T-helper 1 cell treated with Interleukin-12 subunit alpha and Interleukin-12 subunit beta and Interleukin-4 antibody, amounts not matched to agents 30 ng/mL and 1 ng/mL, for 36 hours (primary cell): Measurements from ENCODE around the gene EFHD2. TPM values are rescaled to one million over a fixed set of nuclear protein-coding genes. Genes with fewer than 3 reads are reported as not detected.
"Not testable (repeated sequence)": the region's sequence is repeated elsewhere in the genome, so short reads cannot be mapped to it uniquely, and the experiment has no call there.

ENCODE experiments used
- intact Hi-C: fragments of 100-400 bp; cut with micrococcal nuclease; formaldehyde crosslinking; loops from one replicate; pipeline ENCODE4 v1.15.1; 2024
- total RNA-seq: library from RNA; stranded (reverse); gene quantifications from 2 replicates; pipeline ENCODE4 v1.2.3, GENCODE V29; 2022

EFHD2 gene
- total RNA-seq, 1 donor from 2014 or later = 146 TPM

GRCh38 chr1:15411593-15412137 is 2.0 kb downstream of the EFHD2 start:
- intact Hi-C loops = loop anchor here (5.0 to 10.0 kb wide), 2 partner anchors 283 to 1641 kb away; partner anchors contain the start of gene SDHB

DNA sequence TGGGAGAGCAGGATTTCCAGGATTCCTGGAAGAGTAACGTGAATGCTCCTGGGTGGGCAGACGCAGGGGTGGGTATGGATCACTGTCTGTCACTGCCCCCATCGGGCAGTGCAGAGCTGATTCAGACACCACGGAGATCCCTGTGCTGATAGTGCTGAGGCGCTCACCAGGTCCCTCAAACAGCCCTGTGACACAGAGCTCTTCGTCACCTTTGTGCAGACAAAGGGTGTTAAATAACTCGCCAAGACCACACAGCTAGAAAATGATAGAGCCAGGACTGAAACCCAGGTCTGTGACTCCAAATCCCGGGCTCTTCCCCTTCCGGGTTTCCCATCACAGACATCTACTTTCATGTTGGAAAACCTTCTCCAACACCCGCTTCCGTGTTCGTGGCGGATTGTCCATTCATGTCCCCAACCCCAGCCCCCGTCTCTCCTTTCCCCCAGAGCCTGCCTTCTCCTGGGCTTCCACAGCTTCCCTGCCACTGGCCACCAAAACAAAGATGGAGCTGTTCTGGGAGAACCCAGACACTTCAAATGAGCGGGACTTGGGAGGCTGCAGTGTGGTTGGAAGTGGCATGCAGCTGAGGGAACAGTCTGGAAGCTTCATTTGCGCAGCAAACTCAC is 2.6 kb downstream of the EFHD2 start:
- intact Hi-C loops = loop anchor here (5.0 to 10.0 kb wide), 2 partner anchors 283 to 1640 kb away; partner anchors contain the start of gene SDHB

- intact Hi-C loops = loop anchor here (5.0 to 10.0 kb wide), 2 partner anchors 282 to 1639 kb away; partner anchors contain the start of gene SDHB
Observed at GRCh38 chr1:15412843-15413242, 3.2 kb downstream of the EFHD2 start.

DNA sequence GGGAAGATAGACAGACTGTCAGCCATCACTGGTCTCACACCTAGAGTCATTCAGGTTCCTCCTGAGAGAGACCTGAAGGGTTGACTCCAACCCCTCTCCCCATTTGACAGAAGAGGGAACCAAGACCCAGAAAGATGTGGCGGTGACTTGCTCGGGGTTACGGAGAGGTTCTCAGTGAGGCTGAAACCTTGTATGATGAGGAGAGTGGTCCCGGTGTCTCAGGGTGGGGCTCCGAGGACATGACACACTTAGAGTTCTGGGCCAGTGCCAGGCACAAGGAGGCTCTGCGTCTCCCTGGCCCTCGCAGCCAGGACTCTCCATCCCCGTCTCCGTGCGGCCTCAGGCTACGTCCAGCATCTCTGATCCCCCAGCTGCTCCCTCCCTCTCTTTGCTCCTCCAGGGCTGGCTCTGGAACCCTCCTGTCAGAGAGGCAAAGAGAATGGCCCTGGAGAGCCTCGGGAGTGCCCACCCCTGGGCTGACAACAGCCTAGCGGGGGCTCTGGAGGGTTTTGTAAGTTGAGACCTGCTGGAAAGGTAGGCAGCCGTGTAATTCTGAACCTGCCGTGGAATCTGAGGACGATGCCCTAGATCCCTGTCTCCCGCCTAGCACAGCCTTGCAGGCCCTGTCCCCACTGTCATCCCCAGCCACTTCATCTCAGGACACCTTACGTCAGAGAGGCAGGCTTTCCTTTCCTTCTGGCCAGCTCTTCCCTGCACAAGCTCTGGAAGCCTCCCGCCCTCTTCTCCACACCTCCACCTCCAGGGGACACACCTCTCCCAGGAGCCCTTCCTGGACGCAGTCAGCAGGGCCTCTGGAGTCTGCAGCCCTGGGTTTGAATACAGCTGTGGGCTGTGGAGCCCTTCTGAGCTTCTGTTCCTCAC is 4.1 kb downstream of the EFHD2 start:
- intact Hi-C loops = loop anchor here (5.0 to 10.0 kb wide), 2 partner anchors 281 to 1638 kb away; partner anchors contain the start of gene SDHB

GRCh38 chr1:15414445-15414983 is 4.8 kb downstream of the EFHD2 start:
- intact Hi-C loops = loop anchor here (5.0 to 10.0 kb wide), 2 partner anchors 280 to 1638 kb away; partner anchors contain the start of gene SDHB

- intact Hi-C loops = loop anchor here (1.0 to 10.0 kb wide), 6 partner anchors 8 to 278 kb away; partner anchors contain the start of genes CASP9, EFHD2 and FHAD1
Observed at GRCh38 chr1:15417059-15417934, 7.6 kb downstream of the EFHD2 start.

GRCh38 chr1:15418806-15419515 is 9.3 kb downstream of the EFHD2 start:
- intact Hi-C loops = loop anchor here (5.0 to 10.0 kb wide), 2 partner anchors 172 to 276 kb away; partner anchors contain the start of gene FHAD1

- intact Hi-C loops = no loop called here
Observed at GRCh38 chr1:15420853-15421465, 11.3 kb downstream of the EFHD2 start.

GRCh38 chr1:15422871-15423270 is 13.2 kb downstream of the EFHD2 start:
- intact Hi-C loops = no loop called here

DNA sequence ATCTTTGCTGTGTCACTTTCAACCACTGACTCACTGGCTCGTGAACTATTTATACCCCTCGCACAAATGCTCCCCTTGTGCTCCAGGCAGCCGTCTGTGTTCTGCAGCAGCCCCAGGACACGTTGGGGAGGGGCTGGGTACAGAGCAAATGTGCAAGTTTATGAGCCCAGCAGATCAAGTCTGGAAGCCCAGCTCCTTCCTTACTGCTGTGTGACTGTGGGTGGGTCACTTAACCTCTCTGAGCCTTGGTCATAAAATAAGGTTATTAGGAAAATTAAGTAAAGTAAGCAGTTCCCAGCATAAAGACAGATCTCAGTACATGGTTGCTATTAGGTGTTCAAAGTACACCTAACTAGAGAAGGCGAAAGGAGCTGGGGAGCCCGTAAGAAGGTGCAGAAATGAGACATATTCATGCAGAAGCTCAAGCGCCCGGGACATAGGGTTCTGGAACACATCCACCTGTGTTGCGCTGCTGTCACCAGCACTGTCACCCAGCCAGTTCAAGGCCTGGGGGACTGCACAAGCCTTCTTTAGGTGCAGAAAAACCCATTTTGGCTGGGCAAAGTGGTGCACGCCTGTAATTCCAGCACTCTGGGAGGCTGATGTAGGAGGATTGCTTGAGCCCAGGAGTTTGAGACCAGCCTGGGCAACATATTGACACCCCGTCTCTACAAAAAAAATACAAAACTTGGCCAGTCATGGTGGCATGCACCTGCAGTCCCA is 13.8 kb downstream of the EFHD2 start:
- intact Hi-C loops = no loop called here

- intact Hi-C loops = no loop called here
Observed at GRCh38 chr1:15424146-15424667, 14.5 kb downstream of the EFHD2 start.

DNA sequence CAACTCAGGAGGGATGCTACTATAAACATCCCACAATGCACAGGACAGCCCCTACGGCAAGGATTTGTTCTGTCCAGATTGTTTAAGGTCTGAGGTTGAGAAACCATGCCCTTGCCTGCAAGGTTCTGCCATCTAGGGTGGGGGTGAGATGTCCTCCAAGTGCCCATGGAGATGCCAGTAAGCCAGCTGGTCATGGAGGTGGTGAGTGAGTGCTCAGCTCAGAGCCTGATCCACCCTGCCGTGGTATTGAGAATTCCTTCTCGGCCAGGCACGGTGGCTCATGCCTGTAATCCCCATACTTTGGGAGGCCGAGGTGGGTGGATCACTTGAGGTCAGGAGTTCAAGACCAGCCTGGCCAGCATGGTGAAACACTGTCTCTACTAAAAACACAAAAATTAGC is 15.3 kb downstream of the EFHD2 start:
- intact Hi-C loops = no loop called here

DNA sequence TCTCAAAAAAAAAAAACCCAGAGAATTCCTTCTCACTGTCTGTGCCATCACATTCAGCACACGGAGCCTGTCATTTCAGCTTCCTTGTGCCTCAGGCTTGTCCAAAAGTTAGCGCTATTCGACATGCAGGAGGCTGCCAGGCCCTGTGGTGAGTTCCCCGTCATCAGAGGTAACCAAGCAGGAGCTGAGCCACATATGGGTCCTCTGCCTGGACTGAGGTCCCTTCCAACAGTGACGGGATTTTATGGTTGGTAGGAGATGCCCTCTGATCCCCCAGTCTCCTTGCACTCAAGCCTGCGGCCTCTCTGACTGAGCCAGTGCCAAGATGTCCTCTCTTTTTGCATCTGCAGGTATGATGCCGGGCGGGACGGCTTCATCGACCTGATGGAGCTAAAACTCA is 15.8 kb downstream of the EFHD2 start:
- intact Hi-C loops = no loop called here

DNA sequence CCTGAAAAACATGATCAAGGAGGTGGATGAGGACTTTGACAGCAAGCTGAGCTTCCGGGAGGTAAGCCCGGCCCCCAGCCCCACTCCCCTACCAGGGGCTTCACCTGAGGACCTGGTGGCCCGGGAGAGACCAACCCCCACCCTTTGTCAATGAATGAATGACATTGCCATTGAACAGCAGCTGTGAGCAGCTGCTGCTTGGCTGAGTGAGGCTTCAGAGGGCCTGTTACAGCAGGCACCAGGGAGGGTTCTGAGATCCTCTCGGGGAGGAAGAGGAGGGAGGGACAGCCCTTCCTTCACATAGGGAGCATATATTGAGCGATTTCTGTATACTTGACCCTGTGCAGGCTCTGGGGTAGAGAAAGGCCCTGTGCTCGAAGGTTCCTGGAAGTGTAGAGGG is 16.3 kb downstream of the EFHD2 start:
- intact Hi-C loops = no loop called here

DNA sequence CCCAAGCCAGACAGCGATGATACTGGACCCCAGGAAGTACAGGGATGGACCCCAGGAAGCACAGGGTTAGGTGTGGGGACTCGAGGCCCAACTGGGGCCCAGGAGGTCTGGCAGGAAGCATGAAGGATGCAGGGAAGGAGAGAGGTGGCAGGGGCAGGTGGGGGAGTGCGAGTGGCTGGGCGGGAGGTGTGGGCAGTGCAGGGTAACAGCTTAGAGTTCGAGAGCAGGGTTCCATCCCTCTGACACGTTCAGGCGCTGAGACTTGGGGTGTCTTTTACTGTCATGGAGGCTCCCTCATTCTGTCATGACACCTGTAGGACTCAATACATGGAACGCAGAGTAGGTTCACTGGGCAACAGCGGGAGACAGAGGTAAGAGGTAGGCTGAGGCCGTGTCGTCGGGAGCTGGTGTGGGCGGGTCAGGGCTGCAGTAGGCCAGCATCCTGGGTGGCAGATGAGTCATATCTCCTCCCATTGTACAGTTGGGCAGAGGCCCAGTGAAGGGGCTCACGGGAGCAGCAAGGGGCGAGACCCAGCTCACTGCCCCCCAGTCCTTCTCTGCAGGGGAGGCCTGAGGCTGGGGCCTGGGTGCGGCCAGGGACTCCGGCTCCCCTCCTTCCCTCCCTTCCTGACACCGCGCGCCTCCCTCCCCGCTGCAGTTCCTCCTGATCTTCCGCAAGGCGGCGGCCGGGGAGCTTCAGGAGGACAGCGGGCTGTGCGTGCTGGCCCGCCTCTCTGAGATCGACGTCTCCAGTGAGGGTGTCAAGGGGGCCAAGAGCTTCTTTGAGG is 17.0 kb downstream of the EFHD2 start:
- intact Hi-C loops = no loop called here

DNA sequence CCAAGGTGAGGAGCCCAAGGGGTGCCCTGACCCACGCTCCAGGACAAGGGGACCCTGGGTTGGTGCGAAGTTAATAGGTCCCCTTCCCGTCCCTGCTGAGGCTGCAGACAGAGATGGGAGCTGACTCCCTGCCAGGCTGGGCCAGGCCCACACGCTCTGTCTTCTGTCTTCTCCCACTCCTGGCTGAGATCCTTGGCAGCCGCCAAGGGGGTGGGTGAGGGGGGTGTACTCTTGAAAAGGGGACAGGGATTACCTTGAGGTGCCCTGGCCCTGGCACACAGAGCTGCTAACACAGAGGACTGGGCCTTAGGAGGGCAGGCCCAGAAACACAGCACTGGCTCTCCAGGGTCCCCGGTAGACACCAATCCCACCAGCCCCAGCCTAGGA is 17.6 kb downstream of the EFHD2 start:
- intact Hi-C loops = no loop called here

GRCh38 chr1:15428252-15428651 is 18.6 kb downstream of the EFHD2 start:
- intact Hi-C loops = not testable (repeated sequence)
